ENCODE measurements around the gene NEUROD2.
A peak's percentile ranks its signal among the peaks of the same experiment; 100 is the strongest.

The NEUROD2 gene

GRCh38 chr17:39578272-39578671, 29.4 kb downstream of the NEUROD2 start:
- H3K4me3 ChIP-seq (replicated peaks; ENCODE audit: low read depth, low read length), result no peak overlapping the region
- no peak for DNase-seq (ENCODE audit: low read depth)
- TF ChIP-seq CTCF (IDR thresholded peaks at IDR 0.05; ENCODE audit: low read length, missing control alignments), result no peak

GRCh38 chr17:39576187-39576586, 31.5 kb downstream of the NEUROD2 start:
- H3K4me3 ChIP-seq (replicated peaks; ENCODE audit: low read depth, low read length), result no peak overlapping the region
- peak; percentile 56 for TF ChIP-seq CTCF (IDR thresholded peaks at IDR 0.05; ENCODE audit: low read length, missing control alignments)
- no peak for DNase-seq (ENCODE audit: low read depth)

GRCh38 chr17:39573447-39574298, 34.0 kb downstream of the NEUROD2 start:
- DNase-seq (ENCODE audit: low read depth), result peak; percentile 70
- no peak for TF ChIP-seq CTCF (IDR thresholded peaks at IDR 0.05; ENCODE audit: low read length, missing control alignments)

GRCh38 chr17:39572121-39572520, 35.6 kb downstream of the NEUROD2 start:
- no peak overlapping the region for H3K4me3 ChIP-seq (replicated peaks; ENCODE audit: low read depth, low read length)
- no peak for DNase-seq (ENCODE audit: low read depth)
- TF ChIP-seq CTCF (IDR thresholded peaks at IDR 0.05; ENCODE audit: low read length, missing control alignments), result no peak

More at GRCh38 chr17:39573447-39574298, 34.0 kb downstream of the NEUROD2 start:
- H3K4me3 ChIP-seq (replicated peaks; ENCODE audit: low read depth, low read length), result peak overlapping the region; percentile 62

DNA sequence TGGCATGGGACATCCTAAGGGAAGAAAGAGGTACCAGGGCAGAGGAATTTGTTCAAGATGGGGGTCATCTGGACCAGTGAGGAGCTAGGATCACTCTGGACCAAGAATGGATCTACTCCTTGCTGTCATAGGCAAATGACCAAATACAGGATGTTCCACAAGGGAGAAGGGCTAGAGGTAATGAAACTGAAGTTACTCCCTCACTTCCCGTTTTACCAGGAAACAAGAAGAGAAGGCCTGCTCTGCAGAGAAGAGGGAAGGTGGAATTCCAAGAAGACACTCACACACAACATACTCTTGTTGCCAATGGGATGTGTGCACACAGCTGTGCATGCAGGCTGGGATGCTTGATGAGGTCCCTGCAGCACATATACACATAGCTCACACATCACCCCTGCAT, 38.6 kb downstream of the NEUROD2 start:
- no peak overlapping the region for H3K4me3 ChIP-seq (replicated peaks; ENCODE audit: low read depth, low read length)
- no peak for DNase-seq (ENCODE audit: low read depth)
- TF ChIP-seq CTCF (IDR thresholded peaks at IDR 0.05; ENCODE audit: low read length, missing control alignments), result no peak

DNA sequence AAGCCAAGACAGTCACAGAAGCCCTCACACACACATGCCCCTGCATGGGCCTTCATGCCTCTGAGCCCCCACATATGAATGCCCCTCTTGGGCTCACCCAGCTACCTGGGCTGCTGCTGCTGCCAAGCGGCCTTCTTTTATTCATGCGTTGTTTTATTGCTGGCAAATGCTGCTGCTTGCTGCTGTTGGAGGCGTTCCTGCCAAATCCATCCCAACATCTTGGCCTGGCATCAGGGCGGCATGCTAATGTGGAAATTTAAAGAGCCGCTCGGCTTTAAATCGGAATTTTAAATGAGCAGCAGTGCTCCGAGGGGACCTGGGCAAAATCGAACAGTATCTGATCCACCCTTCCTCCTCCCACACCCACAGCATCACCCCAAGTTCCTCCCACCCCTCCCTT, 39.0 kb downstream of the NEUROD2 start:
- no peak overlapping the region for H3K4me3 ChIP-seq (replicated peaks; ENCODE audit: low read depth, low read length)
- no peak for TF ChIP-seq CTCF (IDR thresholded peaks at IDR 0.05; ENCODE audit: low read length, missing control alignments)
- no peak for DNase-seq (ENCODE audit: low read depth)

Measured in fibroblast of pulmonary artery (primary cell).